Ramos (cell line): Measurements from ENCODE around the gene CDC5L.

Source experiments
- in situ Hi-C: fragments of 300-500 bp; cut with MboI; formaldehyde crosslinking; loops from one replicate; pipeline ENCODE4 v1.14.3; 2022; ENCODE audit warnings: low sequenced_read_pairs; ENCODE audit not compliant: unreplicated experiment

Gene CDC5L

DNA sequence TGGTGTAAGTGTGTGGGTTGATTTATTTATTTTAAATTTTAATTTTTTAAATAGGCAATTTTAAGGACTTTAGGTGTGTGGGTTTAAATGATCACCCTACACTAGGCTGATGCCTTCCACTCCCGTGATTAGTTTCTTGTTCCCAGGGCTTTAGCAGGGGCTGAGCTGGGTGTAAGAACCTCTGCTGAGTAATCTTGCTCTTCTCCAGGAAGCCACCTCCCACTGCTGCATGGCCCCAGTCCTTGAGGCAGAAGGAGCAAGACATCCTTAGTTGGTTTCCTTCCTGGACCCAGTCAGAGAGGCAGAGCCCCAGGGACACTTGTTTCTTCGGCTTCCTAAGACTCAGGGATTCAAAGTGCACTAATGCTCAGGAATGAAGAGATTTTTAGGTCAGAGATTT is 19.8 kb upstream of the CDC5L start:
- in situ Hi-C loops, result no loop called here

DNA sequence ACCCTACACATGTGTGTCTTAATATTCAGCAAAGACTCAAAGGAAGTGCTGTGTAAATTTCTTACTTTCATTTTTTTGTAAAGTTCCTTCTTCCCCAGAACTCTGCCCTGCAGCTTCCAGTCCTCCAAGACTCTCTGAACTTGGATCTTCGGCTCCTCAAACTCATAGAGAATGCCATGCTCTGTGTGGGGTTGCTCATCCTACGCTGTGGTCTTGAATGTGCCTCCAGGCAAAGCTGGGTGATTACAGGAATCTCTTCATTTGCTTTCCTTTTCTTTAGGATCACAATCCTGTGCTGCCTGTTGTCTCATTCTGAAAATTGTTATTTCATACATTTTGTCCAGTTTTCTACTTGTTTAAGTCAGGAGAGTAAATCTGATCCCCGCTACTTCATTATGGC is 14.5 kb upstream of the CDC5L start:
- in situ Hi-C loops, result no loop called here

DNA sequence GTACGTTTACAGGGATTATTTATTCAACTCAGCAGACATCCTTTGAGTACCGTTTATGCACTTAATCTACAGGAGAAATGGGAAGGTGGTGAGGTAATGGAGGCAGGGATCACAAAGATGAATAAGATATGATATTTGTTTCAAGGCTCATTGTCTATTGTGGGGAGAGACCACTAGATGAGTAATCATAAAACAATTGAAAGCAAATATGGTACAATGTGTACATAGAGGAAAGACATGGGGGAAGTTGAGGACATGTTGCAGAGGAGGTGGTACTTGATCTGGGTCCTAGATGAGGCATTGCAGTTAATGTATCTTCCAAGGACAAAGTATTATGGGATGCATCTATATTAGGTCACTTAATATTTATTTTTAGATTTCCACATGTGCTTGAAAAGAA is 13.7 kb upstream of the CDC5L start:
- in situ Hi-C loops, result no loop called here

GRCh38 chr6:44375071-44375470 is 12.4 kb upstream of the CDC5L start:
- in situ Hi-C loops, result no loop called here

DNA sequence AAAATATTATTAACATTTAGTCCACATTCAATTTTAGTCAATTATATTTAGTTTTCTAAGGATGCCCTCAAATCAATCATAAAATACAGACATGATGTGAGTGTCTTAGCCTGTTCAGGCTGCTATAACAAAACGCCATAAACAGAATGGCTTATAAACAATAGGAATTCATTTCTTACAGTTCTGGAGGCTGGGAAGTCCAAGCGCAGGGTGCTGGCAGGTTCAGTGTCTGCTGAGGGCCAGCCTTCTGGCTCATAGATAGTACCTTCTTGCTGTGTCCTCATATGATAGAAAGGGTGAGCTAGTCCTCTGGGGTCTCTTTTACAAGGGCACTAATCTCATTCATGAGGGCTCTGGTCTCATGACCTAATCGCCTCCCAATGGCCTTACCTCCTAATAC is 10.0 kb upstream of the CDC5L start:
- in situ Hi-C loops, result no loop called here

DNA sequence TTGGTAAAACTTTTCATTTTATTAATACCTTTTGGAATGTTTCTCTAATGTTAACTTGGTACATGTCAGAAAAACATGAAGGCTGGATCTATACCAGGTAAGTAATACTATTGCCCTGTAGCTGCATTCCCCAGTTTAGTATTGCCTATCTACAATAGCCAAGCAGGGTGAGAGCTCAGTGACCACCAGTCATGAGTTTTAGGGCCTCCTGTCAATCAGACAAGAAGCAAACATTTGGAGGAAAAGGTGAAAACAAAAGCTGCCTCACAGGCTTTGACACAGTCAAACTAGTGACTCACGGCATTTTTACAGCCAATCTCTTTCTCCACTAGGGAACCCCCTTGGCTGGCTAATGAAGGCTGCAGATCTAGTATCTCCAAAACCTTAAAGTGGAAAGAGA is 9.5 kb upstream of the CDC5L start:
- in situ Hi-C loops, result no loop called here

- in situ Hi-C loops, result no loop called here
These were observed 5.8 kb upstream of the CDC5L start for GRCh38 chr6:44381739-44382138.

DNA sequence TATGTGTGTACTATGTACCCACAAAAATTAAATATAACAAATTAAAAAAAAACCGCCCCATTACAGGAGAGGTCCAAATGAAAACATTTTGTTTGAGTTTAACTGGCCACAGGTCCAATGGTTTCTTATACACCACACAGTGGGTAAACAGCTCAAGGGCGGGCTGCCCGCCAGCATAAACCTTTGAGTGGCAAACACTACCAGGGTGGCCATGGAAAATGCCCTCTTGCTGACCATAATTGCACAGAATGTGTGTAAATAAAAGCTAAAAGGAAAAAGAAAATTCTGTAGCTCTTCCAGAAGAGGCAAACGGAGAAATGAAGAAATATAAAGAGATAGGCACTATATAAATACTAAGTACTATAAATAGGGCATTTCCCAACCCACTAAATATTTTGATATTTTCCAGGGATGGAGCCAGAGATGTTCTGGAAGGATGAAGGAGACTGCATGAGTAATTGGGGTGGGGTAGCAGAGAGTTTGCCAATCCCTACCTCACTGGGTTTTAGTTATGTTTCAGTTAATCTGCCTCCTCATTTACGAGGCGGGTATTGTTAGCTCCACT is 1.1 kb upstream of the CDC5L start:
- in situ Hi-C loops, result no loop called here

GRCh38 chr6:44386929-44387345 is 569 bp upstream of the CDC5L start:
- in situ Hi-C loops, result no loop called here

- in situ Hi-C loops, result no loop called here
These were observed 605 bp downstream of the CDC5L start for GRCh38 chr6:44388135-44388487.

DNA sequence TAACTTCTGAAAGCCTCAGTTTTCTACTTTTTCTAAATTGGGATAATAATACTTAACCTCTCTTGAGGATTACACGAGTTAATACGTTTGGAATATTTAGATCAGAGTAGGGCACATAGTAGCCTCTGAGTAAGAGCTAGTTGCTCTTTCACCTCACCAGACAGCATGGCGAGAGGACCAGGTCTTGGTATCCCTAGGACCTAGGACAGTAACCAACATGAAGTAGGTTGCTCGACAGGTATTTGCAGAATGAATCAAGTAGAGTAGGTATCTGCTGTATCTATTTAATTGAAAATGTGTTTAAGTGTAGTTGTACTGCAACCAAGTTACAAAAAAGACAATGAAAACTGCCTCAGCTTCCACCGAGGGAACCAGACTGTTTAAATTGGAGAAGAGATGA is 1.4 kb downstream of the CDC5L start:
- in situ Hi-C loops, result no loop called here

GRCh38 chr6:44390158-44390683 is 2.7 kb downstream of the CDC5L start:
- in situ Hi-C loops, result no loop called here

GRCh38 chr6:44395501-44395900 is 8.0 kb downstream of the CDC5L start:
- in situ Hi-C loops, result no loop called here

DNA sequence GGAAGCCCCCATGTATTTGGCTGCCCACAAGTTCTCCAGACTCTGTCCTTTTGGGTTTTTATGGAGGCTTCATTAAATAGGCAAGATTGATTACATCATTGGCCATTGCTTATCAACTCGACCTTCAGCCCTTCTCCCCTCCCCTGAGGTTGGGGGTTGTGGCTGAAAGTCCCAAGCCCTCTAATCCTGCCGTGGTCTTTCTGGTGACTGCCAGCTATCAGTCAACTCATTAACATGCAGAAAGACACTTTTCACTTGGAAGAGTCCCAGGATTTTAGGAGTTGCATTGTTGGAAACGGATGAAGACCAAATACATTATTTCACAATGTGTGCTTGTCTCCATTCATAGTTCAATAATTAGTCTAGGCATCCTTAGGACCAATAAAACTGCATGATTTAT is 9.5 kb downstream of the CDC5L start:
- in situ Hi-C loops, result no loop called here

DNA sequence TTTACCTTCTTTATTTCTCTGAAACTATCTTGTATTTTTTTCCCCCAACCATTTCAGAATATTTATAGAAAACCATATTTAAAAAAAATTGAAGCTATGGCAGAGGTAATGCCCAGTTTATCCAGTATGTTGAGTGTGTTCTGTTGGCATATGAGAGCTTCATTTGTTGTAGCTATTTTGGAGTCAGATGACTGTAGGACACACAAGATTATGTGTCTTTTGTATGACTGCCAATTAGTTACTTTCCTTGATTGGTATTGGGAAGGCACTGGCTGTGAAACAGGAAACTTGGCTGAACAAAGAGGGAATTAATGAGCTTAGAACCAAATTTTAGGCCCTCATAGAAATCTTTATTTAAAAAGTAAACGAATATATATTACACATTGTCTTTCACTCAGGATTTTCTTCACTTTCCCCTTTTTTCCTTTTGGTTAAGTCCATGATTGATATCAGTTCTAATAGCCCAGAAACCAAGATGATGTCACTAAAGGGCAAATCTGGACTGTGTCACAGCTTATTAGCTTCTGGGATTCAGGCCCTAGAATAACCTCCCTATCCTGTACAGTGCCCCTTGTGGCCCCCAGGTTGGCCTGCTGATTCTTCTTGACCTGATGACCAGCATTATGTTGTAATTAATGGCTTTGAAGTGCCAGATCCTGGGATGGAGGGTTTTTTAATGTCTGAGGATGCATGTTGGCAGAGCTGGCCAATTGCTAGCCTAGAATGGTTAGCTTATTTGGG is 10.1 kb downstream of the CDC5L start:
- in situ Hi-C loops, result no loop called here

GRCh38 chr6:44399991-44400390 is 12.5 kb downstream of the CDC5L start:
- in situ Hi-C loops, result no loop called here

- in situ Hi-C loops, result no loop called here
These were observed 13.1 kb downstream of the CDC5L start for GRCh38 chr6:44400572-44400971.

- in situ Hi-C loops, result no loop called here
These were observed 13.6 kb downstream of the CDC5L start for GRCh38 chr6:44401138-44401537.

DNA sequence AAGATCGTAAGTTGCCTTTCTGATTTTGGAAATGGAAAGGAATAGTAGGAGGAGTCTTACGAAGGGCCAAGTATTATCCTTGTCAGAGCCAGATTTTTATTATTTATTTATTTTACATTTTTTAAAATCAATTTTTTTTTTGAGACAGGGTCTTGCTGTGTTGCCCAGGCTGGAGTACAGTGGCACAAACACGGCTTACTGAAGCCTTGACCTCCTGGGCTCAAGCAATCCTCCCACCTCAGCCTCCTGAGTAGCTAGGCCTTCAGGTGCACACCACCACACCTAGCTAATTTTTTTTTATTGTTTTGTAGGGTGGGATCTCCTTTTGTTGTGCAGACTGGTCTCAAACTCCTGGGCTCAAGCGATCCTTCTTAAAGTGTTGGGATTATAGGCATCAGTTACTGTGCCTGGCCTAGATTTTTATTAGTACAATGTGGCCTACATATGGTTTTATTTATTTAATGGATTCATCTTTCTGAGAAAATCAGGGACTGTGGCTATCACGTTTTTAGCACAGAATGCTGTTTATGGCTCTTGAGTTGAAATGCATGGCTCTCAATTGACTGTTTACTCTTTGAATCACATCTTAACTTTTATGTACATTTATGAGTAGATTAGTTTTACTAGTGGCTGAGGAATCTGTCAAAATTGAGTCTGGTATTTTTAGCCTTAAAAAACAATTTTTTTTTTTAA is 16.7 kb downstream of the CDC5L start:
- in situ Hi-C loops, result no loop called here

DNA sequence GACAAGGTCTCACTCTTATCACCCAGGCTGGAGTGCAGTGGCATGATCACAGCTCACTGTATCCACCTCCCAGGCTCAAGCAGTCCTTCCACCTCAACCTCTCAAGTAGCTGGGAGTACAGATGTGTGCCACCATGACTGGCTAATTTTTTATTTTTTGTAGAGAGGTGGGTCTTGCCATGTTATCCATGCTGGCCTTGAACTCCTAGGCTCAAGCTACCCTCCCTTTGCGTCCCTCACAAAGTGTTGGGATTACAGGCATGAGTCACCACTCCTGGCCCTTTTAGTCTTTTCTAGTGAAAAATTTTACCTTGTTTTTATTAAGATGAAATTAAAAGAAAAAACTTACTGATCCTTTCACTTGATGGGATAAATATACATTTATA is 17.2 kb downstream of the CDC5L start:
- in situ Hi-C loops, result no loop called here

DNA sequence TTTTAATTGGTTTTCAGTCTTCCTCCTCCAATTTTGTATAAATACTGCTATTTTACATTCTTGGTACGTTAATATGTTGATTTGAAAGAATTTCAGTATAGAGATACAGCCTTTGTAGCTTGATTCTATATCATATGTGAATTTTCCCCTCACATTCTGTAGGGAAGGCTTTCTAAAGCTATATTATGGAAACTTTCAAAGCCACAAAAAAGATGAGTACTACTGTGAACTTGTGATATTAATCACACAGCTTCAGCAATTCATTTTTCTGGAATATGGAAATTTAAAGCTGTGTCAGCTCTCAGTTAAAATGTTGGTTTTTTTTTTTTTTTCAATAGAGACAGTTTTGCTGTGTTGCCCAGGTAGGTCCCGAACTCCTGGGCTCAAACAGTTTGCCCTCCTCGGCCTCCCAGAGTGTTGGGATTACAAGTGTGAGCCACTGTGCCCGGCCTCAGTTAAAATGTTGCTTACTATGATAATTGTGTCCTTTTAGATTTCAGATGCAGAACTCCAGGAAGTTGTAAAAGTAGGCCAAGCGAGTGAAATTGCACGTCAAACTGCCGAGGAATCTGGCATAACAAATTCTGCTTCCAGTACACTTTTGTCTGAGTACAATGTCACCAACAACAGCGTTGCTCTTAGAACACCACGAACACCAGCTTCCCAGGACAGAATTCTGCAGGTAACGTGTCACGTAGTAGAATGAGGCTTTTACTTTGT is 20.6 kb downstream of the CDC5L start:
- in situ Hi-C loops, result no loop called here
